ENCODE measurements around the gene RHBDF1. TPM values are rescaled to one million over a fixed set of nuclear protein-coding genes. Genes with fewer than 3 reads are reported as not detected.

RHBDF1 gene
- polyA plus RNA-seq, 1 of the 3 experiments (the other 2 are of a cell fraction): 54.1 TPM

- Histone ChIP-seq H2AFZ (ENCODE audit: low read depth) (no peak overlapping the region), H3K27ac (ENCODE audit: low read depth in 2 of 2, low read length in 1 of 2) (no peak overlapping the region), H3K9ac (no peak overlapping the region), H3K36me3 (replicated peaks in 1 of 2; ENCODE audit: control insufficient read depth in 1 of 2, insufficient read depth in 2 of 2, low read length in 1 of 2) (peaks cover 6 to 11% of the 10 kb centered on the region in 2 experiments), H3K4me2 (no peak overlapping the region), H3K9me3 (no peaks in the 10 kb centered on the region), H3K9me2 (no peaks in the 10 kb centered on the region), H3K79me2 (ENCODE audit: insufficient read depth) (no peaks in the 10 kb centered on the region), H3F3A (replicated peaks; ENCODE audit: insufficient read depth) (no peaks in the 10 kb centered on the region), H3K4me3 (ENCODE audit: low read depth in 2 of 2, low read length in 1 of 2) (no peak overlapping the region), H3K4me1 (ENCODE audit: control insufficient read depth in 1 of 2, insufficient read depth in 2 of 2, low read depth in 1 of 2, low read length in 1 of 2) (no peaks in the 10 kb centered on the region; a peak in 1 of 4 replicates), H3K27me3 (ENCODE audit: insufficient read depth) (no peaks in the 10 kb centered on the region), H4K20me1 (ENCODE audit: insufficient read depth) (no peaks in the 10 kb centered on the region)
- CTCF ChIA-PET: interaction anchor here (0.7 to 27.8 kb wide), 8 partner anchors 8 to 257 kb away, joined by 3 to 793 read pairs (median 64); partner anchors contain the start of genes HBQ1 and RHBDF1
- POLR2A ChIA-PET: no interaction called here
- no peak for DNase-seq
- WGBS (ENCODE audit: low lambda C conversion rate): 93% methylated on average over 3 of the region's 3 CpGs
- TF ChIP-seq NRF1 (IDR thresholded peaks at IDR 0.05; ENCODE audit: low read depth, low read length) (no peak), MEF2A (IDR thresholded peaks at IDR 0.05; ENCODE audit: borderline replicate concordance, low read depth) (no peak), FOXJ3 (CRISPR knock-in tag; IDR thresholded peaks at IDR 0.05) (no peak), SMC3 (IDR thresholded peaks at IDR 0.05; ENCODE audit: low read depth, low read length) (no peak), REST (IDR thresholded peaks at IDR 0.05; ENCODE audit: low read depth, low read length) (no peak), USF1 (IDR thresholded peaks at IDR 0.05; ENCODE audit: borderline replicate concordance, low read depth) (no peak), GABPA (IDR thresholded peaks at IDR 0.05; ENCODE audit: low read depth) (no peak), TAF1 (IDR thresholded peaks at IDR 0.05; ENCODE audit: borderline replicate concordance, low read depth, low read length) (no peak), FOSL2 (IDR thresholded peaks at IDR 0.05; ENCODE audit: borderline replicate concordance, low read depth) (no peak), EP300 (IDR thresholded peaks at IDR 0.05; ENCODE audit: borderline replicate concordance in 1 of 2, low read depth in 1 of 2, low read length in 1 of 2) (no peak), FOXM1 (IDR thresholded peaks at IDR 0.05; ENCODE audit: low read depth) (no peak)
Observed at GRCh38 chr16:104928-105327, 32.5 kb upstream of the RHBDF1 start.

- DNase-seq: no peak
- TF ChIP-seq POLR2AphosphoS5 (IDR thresholded peaks at IDR 0.05; ENCODE audit: low read depth, low read length): no peak
- no peak for TF ChIP-seq MXI1 (IDR thresholded peaks at IDR 0.05; ENCODE audit: low read depth, low read length)
- no peak for TF ChIP-seq FOXJ3 (CRISPR knock-in tag; IDR thresholded peaks at IDR 0.05)
- no peak for TF ChIP-seq YY1 (IDR thresholded peaks at IDR 0.05; ENCODE audit: low read depth)
- TF ChIP-seq TAF1 (IDR thresholded peaks at IDR 0.05; ENCODE audit: borderline replicate concordance, low read depth, low read length): no peak
- TF ChIP-seq IRF3 (IDR thresholded peaks at IDR 0.05; ENCODE audit: low read depth, low read length): no peak
- no peak for TF ChIP-seq RFX5 (IDR thresholded peaks at IDR 0.05; ENCODE audit: low read length)
- TF ChIP-seq ZBTB33 (IDR thresholded peaks at IDR 0.05; ENCODE audit: borderline replicate concordance, low read depth): no peak
- TF ChIP-seq SMC3 (IDR thresholded peaks at IDR 0.05; ENCODE audit: low read depth, low read length): no peak
- Histone ChIP-seq H3K27me3 (ENCODE audit: insufficient read depth) (no peaks in the 10 kb centered on the region), H3K4me2 (no peak overlapping the region), H3K9me3 (no peaks in the 10 kb centered on the region), H4K20me1 (ENCODE audit: insufficient read depth) (no peaks in the 10 kb centered on the region), H3K4me1 (ENCODE audit: control insufficient read depth in 1 of 2, insufficient read depth in 2 of 2, low read depth in 1 of 2, low read length in 1 of 2) (no peaks in the 10 kb centered on the region; a peak in 1 of 4 replicates), H3K79me2 (ENCODE audit: insufficient read depth) (no peaks in the 10 kb centered on the region), H3K9ac (no peak overlapping the region), H3F3A (replicated peaks; ENCODE audit: insufficient read depth) (no peaks in the 10 kb centered on the region), H3K4me3 (ENCODE audit: low read depth in 2 of 2, low read length in 1 of 2) (no peak overlapping the region), H2AFZ (ENCODE audit: low read depth) (no peak overlapping the region), H3K9me2 (no peaks in the 10 kb centered on the region), H3K36me3 (replicated peaks in 1 of 2; ENCODE audit: control insufficient read depth in 1 of 2, insufficient read depth in 2 of 2, low read length in 1 of 2) (peaks cover 5 to 6% of the 10 kb centered on the region in 2 experiments), H3K27ac (ENCODE audit: low read depth in 2 of 2, low read length in 1 of 2) (no peak overlapping the region)
- 93% methylated on average over 5 of the region's 5 CpGs for WGBS (ENCODE audit: low lambda C conversion rate)
- POLR2A ChIA-PET: no interaction called here
- CTCF ChIA-PET: interaction anchor here (0.7 to 27.8 kb wide), 8 partner anchors 7 to 258 kb away, joined by 3 to 793 read pairs (median 64); partner anchors contain the start of genes HBQ1 and RHBDF1
Observed at GRCh38 chr16:104355-104754, 31.9 kb upstream of the RHBDF1 start.

All from SK-N-SH (cell line).